ENCODE data around the gene CATSPERZ.

Gene CATSPERZ

DNA sequence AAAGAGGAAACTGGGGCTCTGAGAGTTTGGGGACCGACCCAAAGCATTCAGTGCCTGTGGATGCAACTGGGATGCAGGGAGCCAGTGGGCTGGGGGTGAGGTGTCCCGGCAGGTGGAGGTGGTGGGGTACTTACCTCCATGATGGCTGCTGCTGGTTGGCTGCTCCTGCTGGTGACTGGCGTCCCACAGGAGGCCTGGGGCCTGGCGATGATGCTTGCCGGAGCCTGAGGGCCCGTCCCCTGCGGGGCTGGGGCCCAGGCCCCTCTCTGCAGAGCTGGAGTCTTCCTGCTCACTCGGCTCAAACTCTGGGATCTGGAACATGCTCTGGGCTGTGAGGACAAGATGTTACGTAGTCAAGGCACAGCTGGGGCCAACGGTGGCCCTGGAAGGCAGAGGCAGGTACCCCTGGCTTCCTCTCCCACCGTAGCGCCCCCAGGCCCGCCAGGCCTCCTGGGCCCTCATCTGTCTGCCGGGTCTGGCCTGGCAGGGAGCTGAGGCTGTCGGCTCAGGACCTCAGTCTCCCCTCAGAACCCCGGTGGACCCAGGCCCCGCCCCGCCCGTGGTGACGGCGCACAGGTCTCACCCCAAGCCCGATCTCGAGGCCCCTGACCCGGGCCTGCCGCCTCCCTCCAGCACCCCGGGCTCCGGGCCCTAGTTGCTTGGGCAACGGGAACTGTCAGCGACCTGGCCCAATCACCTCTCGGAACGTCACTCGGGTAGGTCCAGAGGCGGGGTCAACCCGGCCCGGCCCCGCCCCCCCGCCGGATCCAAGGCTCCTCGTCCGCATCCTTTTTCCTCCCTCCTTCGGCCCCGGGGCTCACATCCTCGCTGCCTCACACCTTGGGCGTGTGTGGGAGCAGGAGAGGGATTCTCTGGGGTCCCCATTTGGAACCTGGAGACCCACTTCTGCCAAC lies 15.9 kb upstream of the CATSPERZ start, which contains the start of gene BAD:
TSS of gene BAD (minus strand) at position 618 of the 914 bp plus-strand sequence. CDS start at position 321, 297 bp downstream.
- peak; percentile 65 for FAIRE-seq

DNA sequence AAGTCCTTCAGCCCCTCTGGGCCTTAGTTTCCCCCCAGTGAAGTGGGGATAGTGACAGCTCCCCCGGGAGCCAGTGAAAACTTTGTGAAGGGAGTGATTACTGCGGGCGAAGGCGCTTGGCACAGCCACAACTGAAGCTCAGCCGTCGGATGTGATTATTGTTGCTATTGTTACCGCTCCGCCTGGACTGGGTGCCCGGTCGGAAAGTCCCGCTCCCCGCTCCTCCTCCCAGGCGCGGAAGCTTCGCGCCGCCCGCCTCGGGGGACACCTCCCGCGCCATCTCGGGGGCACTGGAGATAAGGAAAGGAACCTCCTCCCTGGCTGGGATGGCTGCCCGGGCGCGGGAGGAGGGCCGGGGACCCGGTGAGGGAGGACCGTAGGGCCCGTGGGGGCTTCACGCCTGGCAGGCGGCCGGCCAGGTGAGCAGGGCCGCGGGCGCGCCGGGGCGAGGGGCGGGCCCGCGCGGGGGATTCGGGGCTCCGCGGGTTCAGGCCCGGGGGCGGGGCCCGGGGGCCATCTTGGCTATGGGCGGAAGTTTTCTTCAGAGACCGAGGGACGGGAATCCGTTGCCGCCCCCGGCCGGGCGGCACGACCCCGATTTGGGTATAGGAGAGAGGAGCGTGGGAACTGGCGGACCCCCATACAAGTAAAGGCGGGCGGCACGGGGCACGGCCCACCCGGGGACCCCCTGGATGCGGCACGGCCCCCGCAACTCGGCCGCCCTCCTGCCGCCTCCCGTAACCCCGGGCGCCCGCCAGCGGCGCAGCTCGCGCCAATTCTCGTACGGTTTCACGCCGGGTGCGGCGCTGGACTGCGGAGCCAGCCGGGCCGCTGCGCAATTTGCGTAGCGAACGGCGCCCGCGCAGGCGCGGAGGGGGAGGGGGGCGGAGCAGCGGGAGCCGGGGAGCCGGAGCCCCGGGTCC lies 14.9 kb upstream of the CATSPERZ start, which contains the start of gene GPR137:
TSS of gene GPR137 (plus strand) at position 887 of the 923 bp plus-strand sequence. CDS start 677 bp downstream, outside the sequence.
- FAIRE-seq (peak; percentile 52), DNase-seq (ENCODE audit: low spot score) (peak; percentile 85)

More for the DNA sequence above, 15.9 kb upstream of the CATSPERZ start, which contains the start of gene BAD:
- DNase-seq (ENCODE audit: low spot score) = peak; percentile 97

DNA sequence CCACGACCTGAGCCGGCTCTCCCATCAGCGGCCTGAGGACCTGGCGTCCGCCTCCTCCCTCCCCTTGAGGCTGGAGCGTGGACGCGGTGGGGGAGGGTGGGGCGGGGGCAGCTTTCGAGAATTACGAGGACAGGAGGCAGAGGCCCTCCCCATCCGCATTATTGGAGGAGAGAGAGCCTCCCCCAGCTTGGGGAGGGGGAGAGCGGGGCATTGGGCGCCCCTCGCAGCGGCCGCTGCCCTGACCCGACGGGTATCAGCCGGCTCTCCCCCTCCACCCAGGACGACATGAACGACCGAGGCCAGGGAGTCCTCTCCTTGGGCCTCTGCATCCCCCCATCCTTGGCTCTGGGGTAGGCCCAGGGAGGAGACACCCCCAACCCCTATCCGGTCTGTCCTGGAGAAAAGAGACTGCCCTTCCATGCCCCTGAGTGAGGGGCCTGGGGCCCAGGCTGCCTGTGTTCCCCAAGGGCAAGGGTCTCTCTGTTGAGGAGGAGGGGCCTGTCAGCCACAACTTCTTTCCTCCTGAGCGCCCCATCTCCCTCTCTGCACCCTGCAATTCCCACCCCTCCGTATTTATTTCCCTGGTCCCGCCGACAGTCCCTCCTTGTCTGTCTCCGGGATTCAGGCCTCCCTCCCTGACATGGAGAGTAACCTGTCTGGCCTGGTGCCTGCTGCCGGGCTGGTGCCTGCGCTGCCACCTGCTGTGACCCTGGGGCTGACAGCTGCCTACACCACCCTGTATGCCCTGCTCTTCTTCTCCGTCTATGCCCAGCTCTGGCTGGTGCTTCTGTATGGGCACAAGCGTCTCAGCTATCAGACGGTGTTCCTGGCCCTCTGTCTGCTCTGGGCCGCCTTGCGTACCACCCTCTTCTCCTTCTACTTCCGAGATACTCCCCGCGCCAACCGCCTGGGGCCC lies 14.0 kb upstream of the CATSPERZ start:
- DNase-seq (ENCODE audit: low spot score) = no peak
- FAIRE-seq = no peak

DNA sequence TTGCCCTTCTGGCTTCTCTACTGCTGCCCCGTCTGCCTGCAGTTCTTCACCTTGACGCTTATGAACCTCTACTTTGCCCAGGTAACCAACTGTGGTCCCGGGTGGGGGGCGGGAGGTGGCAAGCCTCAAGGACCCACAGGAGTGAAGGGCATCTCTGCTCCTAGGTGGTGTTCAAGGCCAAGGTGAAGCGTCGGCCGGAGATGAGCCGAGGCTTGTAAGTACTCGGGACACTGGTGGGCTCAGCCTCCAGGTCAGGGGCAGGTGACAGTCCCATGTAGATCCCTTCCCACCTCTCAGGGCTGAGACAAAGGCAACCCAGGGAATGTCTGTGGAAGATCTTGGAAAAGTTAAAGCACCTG lies 13.4 kb upstream of the CATSPERZ start:
- no peak for FAIRE-seq

DNA sequence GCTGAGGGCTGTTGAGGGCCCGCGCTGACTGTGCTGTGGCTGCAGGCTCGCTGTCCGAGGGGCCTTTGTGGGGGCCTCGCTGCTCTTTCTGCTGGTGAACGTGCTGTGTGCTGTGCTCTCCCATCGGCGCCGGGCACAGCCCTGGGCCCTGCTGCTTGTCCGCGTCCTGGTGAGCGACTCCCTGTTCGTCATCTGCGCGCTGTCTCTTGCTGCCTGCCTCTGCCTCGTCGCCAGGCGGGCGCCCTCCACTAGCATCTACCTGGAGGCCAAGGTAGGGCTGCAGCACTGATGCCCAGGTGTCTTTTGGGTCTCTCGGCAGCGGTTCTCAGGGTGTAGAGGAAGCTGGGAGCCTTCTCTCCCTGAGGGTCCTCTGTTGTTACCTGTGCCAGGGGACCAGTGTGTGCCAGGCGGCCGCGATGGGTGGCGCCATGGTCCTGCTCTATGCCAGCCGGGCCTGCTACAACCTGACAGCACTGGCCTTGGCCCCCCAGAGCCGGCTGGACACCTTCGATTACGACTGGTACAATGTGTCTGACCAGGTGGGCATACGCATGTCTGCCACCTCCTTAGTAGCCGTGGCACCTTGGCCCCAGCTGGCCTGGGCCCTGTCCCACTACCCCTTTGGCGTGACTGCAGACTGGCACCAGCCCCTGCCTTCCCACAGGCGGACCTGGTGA lies 12.3 kb upstream of the CATSPERZ start:
- FAIRE-seq (no peak), DNase-seq (ENCODE audit: low spot score) (no peak)

More for the DNA sequence above, 13.4 kb upstream of the CATSPERZ start:
- no peak for DNase-seq (ENCODE audit: low spot score)

DNA sequence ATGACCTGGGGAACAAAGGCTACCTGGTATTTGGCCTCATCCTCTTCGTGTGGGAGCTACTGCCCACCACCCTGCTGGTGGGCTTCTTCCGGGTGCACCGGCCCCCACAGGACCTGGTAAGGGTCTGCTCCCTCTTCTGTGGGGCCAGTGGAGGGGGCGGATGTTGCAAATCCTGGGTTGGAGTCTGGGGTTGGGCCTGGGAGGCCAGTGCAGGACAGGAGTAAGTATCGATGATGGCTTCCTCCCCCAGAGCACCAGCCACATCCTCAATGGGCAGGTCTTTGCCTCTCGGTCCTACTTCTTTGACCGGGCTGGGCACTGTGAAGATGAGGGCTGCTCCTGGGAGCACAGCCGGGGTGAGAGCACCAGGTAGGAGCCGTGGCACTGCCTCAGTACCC lies 11.8 kb upstream of the CATSPERZ start:
- FAIRE-seq = no peak

DNA sequence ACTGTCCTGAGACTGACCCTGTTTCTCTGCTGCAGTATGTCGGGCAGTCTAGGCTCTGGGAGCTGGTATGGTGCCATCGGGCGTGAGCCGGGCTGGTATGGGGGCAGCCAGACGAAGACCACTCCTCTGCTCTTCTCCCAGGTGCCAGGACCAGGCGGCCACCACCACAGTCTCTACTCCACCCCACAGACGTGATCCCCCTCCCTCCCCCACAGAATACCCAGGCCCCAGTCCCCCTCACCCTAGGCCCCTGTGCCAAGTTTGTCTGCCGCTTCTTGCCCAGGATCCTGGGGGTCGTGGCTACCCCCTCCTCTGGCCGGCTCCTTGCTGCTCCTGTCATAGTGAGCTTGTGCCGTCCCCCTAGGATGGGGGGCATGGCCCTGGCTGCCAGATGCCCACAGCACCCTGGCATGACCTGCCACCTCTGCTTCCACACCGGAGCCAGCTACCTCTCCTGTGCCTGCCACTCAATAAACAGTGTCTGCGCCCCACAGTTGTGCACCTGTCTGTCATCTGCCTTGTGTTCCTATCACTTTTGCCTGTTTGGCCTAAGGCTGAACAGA lies 11.1 kb upstream of the CATSPERZ start:
- FAIRE-seq (no peak), DNase-seq (ENCODE audit: low spot score) (no peak)

More for the DNA sequence above, 11.8 kb upstream of the CATSPERZ start:
- DNase-seq (ENCODE audit: low spot score) = no peak

DNA sequence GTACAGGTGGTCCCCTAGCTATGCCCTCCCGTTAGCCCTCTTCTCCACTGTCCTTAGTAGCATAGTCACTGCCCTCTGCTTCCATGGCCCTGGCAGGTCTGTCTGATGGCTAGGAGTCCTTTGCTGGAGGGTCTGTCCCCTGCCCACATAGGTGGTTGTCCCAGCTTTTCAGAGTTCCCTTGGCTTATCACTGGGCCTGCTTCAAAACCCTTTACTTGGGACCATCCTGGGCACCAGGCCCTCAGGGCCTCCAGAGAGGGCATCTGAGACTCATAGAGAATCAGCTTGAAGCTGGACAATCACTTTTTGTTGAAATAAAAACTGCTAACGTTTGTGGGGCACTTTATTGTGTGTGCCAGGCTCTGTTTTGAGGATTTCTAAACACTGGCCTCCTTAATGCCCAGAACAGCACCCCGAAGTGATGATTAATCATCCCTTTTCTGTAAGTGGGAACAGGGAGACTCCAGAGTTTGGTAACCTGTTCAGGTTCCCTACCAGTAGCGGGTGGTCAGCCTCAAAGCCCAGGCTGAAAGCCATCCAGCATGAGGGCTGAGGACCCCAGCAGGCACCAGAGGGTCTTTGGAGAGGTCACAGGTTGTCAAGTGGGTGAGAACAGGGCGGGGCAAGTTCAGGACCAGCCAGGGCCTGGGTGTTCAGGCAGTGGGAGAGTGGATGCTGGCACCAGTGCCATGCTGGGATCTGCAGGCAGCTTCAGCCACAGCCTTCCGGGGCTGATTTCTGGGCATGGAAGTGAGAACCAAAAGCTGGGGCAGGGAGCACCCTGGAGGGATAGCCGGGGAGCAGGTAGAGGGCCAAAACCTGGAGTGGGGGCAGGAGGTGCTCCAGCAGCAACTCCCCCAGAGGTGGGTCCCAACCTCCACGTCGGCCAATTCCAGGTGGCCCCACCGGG lies 9.6 kb upstream of the CATSPERZ start:
- FAIRE-seq (no peak), DNase-seq (ENCODE audit: low spot score) (no peak)

DNA sequence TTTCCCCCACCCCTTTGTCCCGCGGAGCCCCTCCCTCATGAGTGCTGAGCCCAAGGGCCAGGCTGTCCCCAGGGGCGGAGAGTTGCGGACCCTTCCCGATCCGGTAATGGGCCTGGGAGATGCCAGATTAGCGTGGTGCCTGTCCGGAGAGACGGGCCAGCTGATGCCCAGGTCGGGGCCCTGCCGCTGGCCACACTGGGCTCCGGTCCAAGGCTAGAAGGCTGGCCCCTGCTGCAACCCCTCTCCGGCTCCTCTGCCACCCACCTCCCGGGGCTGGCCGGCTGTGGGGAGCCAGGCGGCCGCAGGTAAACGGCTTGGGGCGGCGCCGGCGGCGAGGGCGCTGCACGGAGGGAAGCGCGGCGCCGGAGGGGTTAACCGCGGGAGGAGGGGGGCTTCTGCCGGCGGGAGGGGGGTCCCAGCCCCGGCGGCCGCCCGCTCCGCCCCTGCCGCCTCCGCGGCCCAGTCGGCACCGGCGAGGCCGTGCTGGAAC lies 8.9 kb upstream of the CATSPERZ start, which contains the start of gene KCNK4:
TSS of gene KCNK4 (plus strand) at position 41 of the 490 bp plus-strand sequence. CDS start 1,717 bp downstream, outside the sequence.
- FAIRE-seq = no peak
- no peak for DNase-seq (ENCODE audit: low spot score)

DNA sequence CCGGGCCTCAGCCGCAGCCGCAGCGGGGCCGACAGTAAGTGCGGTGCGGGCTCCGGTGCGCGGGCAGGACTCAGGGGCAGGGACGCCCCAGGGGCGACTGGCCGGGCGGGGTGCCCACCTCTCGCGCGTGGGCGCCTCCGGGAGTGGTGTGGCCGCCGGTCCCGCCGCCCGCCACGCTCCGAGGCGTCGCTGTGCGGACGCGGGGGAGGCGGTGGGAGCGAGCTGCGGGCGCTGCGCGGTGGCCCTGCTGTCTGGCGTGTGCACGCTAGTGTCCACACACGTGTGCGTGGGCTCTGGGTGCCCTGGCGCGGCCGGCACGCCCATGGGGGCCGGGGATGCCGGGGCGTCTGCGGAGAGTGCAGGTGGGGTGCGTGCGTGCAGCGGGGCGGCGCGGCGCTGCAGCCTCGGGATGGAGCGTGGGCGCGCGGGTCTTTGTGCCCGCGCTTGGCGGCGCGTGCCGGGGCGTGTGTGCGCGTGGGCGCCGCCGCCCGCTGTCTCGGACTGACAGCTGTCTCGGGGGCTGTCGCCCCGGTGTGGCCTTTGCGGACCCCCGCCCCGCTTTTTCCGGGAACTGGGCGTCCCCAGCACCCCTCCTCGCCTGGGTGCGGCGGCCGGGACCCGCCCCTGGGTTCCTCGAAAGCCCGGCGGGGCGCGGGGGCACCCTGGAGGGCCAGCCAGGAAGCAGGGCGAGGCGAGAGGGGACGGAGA lies 8.3 kb upstream of the CATSPERZ start:
- no peak for DNase-seq (ENCODE audit: low spot score)
- FAIRE-seq = no peak

DNA sequence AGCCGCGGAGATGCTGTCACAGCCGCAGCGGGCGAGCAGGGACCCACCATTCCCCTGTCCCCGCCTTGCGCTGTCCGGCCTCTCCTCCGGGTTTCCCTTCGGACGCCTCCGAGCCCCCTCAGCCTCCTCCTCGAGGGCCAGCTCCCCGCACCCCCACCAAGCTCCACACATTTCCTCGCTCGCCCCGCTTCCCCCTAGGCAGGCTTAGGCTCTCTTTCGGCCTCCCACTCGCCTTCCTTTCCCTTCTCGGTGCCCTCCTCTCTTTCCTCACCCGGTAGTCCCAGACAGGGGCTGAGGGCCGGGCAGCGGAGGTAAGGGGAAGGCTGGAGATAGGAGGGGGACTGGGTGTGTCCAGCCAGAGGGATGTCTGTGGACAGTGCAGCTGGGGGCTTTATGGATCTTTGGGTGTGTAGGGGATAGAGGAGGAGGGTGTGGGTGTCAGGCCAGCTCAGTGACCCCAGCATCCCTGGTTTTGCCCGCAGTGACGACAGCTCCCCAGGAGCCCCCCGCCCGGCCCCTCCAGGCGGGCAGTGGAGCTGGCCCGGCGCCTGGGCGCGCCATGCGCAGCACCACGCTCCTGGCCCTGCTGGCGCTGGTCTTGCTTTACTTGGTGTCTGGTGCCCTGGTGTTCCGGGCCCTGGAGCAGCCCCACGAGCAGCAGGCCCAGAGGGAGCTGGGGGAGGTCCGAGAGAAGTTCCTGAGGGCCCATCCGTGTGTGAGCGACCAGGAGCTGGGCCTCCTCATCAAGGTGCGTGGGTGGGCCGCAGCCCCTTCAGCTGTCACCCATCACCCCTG lies 7.5 kb upstream of the CATSPERZ start:
- FAIRE-seq = no peak
- no peak for DNase-seq (ENCODE audit: low spot score)

DNA sequence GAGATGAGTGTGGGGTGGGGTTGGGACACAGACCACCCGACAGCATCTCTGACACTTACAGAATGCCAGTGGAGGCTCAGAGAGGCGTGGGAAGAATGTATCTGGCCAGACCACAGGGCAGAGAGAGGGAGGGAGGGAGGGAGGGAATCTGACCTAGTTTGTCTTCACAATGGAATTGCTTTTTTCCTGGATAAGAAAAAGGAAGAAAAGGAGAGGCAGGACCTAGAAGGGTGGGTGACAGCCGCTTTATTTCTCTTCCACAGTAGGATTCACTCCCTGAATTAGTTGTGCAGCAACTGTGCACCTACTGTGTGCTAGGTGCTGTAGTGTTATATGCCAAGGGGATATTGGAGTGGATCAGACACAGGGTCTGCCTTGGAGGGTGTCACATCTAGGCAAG lies 5.4 kb upstream of the CATSPERZ start:
- FAIRE-seq (no peak), DNase-seq (ENCODE audit: low spot score) (no peak)

DNA sequence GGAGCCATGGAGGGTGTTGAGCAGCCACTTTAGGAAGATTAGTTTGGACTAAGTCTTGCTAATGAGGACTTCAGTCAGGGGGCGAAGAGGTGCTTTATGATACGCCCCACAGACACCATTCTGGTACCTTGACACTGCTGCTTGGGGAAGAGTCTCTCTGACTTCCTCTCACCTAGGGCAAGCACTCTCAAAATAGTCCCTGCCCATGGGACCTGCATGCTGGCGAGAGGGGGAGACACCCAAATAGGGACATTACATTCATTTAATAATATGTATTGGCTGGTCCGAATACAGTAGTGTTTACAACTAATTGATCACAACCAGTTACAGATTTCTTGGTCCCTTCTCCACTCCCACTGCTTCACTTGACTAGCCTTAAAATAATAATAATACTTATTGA lies 4.4 kb upstream of the CATSPERZ start:
- FAIRE-seq = no peak
- no peak for DNase-seq (ENCODE audit: low spot score)

DNA sequence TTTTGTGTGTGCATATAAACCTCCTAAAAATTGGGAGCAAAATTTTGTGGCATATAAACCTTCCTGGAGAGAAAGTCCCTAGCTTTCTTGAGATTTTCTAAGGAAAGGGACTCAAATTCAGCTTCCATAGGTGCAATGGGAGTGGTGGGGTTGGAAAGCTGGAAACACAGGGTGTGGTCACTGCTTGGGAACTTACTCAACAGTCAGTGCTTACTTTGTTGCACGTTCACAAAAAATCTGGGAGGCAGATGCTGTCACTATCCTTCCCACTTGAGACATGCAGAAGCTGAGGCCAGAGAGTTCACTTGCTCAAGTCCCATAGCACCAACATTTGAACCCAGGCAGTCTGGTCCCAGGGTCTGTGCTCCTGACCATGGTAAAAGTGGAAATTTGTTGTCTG lies 3.9 kb upstream of the CATSPERZ start:
- no peak for FAIRE-seq
- DNase-seq (ENCODE audit: low spot score) = no peak

DNA sequence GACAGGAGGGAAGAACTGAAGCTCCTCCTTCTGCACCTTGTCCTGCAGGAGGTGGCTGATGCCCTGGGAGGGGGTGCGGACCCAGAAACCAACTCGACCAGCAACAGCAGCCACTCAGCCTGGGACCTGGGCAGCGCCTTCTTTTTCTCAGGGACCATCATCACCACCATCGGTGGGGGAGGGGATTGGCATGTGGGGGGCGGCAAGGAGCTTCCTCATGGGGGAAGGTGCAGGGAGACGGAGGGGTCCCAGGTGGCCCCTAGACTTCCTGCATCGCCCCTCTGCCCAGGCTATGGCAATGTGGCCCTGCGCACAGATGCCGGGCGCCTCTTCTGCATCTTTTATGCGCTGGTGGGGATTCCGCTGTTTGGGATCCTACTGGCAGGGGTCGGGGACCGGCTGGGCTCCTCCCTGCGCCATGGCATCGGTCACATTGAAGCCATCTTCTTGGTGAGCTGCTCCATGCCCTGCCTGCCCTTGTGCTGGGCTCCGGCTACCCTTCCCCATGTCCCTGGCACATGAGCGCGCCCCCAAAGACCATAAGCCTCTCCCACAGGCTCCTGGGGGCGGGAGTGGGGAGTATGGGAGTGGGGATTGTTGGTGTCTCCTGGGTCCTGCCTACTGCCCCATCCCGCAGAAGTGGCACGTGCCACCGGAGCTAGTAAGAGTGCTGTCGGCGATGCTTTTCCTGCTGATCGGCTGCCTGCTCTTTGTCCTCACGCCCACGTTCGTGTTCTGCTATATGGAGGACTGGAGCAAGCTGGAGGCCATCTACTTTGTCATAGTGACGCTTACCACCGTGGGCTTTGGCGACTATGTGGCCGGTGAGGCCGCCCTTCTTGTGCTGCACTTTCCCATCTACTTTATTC lies 3.1 kb upstream of the CATSPERZ start:
- FAIRE-seq (no peak), DNase-seq (ENCODE audit: low spot score) (no peak)
